K562 (cell line): Measurements from ENCODE around the gene XIRP2. TPM values are rescaled to one million over a fixed set of nuclear protein-coding genes. Genes with fewer than 3 reads are reported as not detected.

Experiments used
- ARHGAP35 ChIP-seq: fragments of 450-650 bp; IDR thresholded peaks from 2 replicates; pipeline ENCODE4 v1.6.1; 2018; ENCODE audit not compliant: partially characterized antibody
- E2F6 ChIP-seq, 2 experiments: IDR thresholded peaks; 2 replicates each; pipeline ENCODE4 v1.6.1; 2011; ENCODE audit warnings: borderline replicate concordance in 1 of 2, control low read depth in 1 of 2, low read depth in 1 of 2, low read length in 1 of 2, mild to moderate bottlenecking in 1 of 2, mixed read lengths in 1 of 2, moderate library complexity in 1 of 2; ENCODE audit not compliant: insufficient read depth in 1 of 2, insufficient read length in 1 of 2, poor library complexity in 1 of 2, severe bottlenecking in 1 of 2; ENCODE audit errors: extremely low read depth in 1 of 2
- ELF4 ChIP-seq: fragments of 450-650 bp; formaldehyde crosslinking; IDR thresholded peaks from 2 replicates; pipeline ENCODE4 v1.4.0; 2022; ENCODE audit warnings: missing genetic modification characterization
- IRF9 ChIP-seq: fragments of 450-650 bp; IDR thresholded peaks from 2 replicates; pipeline ENCODE4 v1.6.1; 2016; ENCODE audit warnings: missing biosample characterization, missing genetic modification characterization
- MECOM ChIP-seq: fragments of 250-450 bp; sonication (Bioruptor Pico); IDR thresholded peaks from 2 replicates; pipeline ENCODE4 v1.8.0; 2022; ENCODE audit warnings: inconsistent platforms
- PPARD ChIP-seq: fragments of 250-450 bp; sonication (Bioruptor Pico); IDR thresholded peaks from 2 replicates; pipeline ENCODE4 v1.8.0; 2022; ENCODE audit warnings: inconsistent platforms, mild to moderate bottlenecking, moderate library complexity
- ZNF280A ChIP-seq: fragments of 450-650 bp; IDR thresholded peaks from 2 replicates; pipeline ENCODE4 v1.6.1; 2018; ENCODE audit warnings: mild to moderate bottlenecking, low read depth; ENCODE audit not compliant: partially characterized antibody
- ZNF311 ChIP-seq: fragments of 250-450 bp; sonication (Bioruptor Pico); IDR thresholded peaks from 2 replicates; pipeline ENCODE4 v1.4.0; 2020; ENCODE audit warnings: mild to moderate bottlenecking, moderate library complexity
- polyA plus RNA-seq, 8 experiments: library from polyadenylated mRNA; depleted of rRNA in 4 of 8; stranded (reverse) in 5 of 8; unstranded in 3 of 8; fragments of >200 nt; fragmentation: Nextera tagmentation in 2 of 8; fragmentation: Illumina TruSeq in 1 of 8; extraction: Ambion mirVana in 2 of 8; extraction: Trizol in 1 of 8; gene quantifications; 2 replicates each; pipeline versions ENCODE4 v1.2.1 to v1.2.3, GENCODE V29; 2011 to 2014; ENCODE audit warnings: inconsistent platforms in 1 of 8, missing spikeins in 1 of 8
- total RNA-seq, 7 experiments: library from RNA; depleted of rRNA in 6 of 7; stranded (reverse); fragments of >200 nt in 6 of 7; fragmentation: Illumina TruSeq in 2 of 7; extraction: Trizol in 2 of 7; gene quantifications; 2 replicates each; pipeline versions ENCODE4 v1.2.1 to v1.2.3, GENCODE V29; 2011 to 2021; ENCODE audit warnings: low replicate concordance in 1 of 7

The XIRP2 gene
- total and polyA plus RNA-seq, 9 of the 15 experiments (the other 6 are each of a cell fraction or from before 2014, with no cell fraction given), result 0.04 to 0.10 (median 0.04) TPM; not detected in 2

GRCh38 chr2:167293943-167294775, 405.9 kb downstream of the XIRP2 start (continued):
- TF ChIP-seq ARHGAP35, result no peak
- TF ChIP-seq IRF9 (tag), result no peak
- TF ChIP-seq ELF4, result no peak
- no peak for TF ChIP-seq E2F6 (IDR thresholded peaks at IDR 0.05; ENCODE audit: borderline replicate concordance in 1 of 2, extremely low read depth in 1 of 2, insufficient read depth in 1 of 2, insufficient read length in 1 of 2, low read depth in 1 of 2, low read length in 1 of 2, poor library complexity in 1 of 2, severe bottlenecking in 1 of 2)
- no peak for TF ChIP-seq MECOM (CRISPR knock-in tag)
- no peak for TF ChIP-seq PPARD
- no peak for TF ChIP-seq ZNF311 (CRISPR knock-in tag)
- TF ChIP-seq ZNF280A, result no peak
